Activated CD8-positive, alpha-beta memory T cell treated with anti-CD3 and anti-CD28 coated beads, Interleukin-2, amount 50 U/mL, for 48 hours (primary cell): ENCODE results near the gene CDC42EP5.

ENCODE experiments used
- DNase-seq: peaks from one replicate; pipeline ENCODE4 v3.0.0-alpha.2; 2020

Gene CDC42EP5

DNA sequence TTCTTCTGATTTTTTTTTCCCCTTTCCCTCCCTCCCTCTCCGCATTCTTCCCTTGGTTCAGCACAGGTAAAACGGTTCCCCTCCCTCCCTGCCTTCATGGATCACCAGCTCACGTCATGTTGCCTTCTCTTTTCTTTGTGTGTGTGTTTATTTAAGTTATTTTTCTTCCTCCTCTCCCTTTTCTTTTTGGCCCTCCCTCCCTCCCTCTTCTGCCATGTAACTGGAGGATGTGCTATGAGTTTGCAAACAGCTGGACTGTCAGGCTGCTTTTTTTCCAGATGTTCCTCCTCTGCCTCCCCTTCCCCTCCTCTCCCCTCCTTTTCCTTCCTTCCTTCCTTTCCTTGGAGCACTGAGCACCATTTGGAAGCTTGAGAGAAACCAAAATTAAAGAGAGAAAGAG, 11.5 kb downstream of the CDC42EP5 start:
- no peak for DNase-seq

DNA sequence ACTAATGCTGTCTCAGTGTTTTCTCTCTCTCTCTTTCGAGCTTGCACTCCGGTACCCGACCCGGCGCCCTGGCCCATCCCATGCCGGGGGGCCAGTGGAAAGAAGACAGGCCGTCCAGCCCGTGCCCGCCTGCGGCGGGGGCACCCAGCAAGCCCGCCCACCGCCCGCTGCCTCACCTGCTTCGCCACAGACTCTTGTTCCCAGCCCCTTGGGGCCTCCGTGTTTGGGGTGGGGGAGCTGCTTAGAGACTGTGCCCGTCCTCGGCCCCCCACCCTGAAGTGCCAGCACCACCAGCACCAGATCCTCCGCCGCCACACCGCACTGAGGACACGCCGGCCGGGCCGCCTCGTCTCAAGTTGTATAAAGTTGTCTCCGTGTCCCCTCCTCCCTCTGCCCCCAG, 11.9 kb downstream of the CDC42EP5 start:
- no peak for DNase-seq

DNA sequence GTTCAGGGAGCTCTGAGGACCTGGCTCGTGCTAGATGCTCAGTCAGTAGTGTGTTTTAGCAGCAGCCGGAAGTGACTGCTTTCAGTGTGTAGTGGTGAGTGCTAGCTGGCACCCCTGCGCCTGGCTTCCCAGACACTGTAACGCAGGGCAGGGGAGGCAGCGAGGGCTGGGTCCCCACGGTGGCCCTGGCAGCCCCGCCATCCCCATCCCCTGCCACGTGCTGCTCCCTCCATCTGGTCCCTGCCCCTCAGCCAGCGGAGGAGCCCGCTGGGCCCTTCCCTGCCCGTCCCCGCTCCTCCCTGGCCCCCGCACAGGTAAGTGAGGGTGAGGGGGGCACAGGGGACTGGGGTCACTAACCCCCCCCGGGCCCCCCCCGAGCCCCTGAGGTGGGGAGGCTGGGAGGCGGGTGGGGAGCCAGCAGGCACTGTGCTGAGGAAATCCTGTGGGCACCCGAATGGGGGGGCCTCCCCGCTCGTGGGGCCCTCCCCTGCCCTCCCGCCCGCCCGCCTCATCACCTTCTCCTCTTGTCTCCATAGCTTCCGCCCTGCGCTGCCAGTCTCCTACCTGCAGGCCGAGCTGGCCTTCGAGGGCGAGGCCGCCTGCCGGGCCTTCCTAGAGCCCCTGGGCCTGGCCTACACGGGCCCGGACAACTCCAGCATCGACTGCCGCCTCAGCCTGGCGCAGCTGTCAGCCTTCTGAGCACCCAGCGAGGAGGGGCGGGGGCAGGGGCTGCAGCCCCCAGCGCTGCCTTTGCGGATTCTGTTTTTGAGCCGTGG, 12.7 kb downstream of the CDC42EP5 start:
- DNase-seq, result no peak

DNA sequence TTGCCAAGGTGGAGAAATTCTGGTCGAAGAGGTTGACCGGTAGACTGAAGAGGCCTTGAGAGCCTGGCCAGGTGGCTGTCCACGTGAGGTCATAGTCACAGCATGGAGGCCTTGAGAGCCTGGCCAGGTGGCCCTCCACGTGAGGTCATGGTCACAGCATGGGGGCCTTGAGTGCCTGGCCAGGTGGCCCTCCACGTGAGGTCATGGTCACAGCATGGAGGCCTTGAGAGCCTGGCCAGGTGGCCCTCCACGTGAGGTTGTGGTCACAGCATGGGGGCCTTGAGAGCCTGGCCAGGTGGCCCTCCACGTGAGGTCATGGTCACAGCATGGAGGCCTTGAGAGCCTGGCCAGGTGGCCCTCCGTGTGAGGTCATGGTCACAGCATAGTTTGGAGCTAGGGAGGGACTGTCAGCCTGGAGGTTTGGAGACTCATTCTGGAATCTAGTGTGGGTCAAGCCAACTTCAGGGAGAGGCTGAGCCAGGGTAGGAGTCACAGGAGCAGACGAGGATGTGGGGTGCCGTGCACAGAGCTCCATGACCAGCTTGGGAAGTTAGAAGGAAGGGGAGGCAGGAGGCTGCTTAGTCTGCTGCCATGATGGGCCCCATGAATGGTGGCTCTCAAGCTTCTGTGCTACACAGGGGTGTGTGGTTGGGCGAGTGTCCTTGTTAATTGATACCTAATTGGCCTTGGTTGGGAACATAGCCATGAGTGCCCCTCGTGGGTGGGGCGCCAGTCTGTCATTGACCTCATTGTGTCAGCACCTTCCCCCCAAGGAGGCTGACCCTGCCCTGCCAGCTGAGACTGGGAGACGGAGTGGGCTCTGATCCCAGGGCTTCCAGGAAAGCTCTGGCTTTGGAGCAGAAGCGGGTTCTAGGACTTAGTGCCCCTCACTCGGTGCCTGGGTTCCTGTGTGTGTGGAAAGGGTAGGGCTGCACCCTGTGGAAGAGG, 13.5 kb downstream of the CDC42EP5 start:
- no peak for DNase-seq

DNA sequence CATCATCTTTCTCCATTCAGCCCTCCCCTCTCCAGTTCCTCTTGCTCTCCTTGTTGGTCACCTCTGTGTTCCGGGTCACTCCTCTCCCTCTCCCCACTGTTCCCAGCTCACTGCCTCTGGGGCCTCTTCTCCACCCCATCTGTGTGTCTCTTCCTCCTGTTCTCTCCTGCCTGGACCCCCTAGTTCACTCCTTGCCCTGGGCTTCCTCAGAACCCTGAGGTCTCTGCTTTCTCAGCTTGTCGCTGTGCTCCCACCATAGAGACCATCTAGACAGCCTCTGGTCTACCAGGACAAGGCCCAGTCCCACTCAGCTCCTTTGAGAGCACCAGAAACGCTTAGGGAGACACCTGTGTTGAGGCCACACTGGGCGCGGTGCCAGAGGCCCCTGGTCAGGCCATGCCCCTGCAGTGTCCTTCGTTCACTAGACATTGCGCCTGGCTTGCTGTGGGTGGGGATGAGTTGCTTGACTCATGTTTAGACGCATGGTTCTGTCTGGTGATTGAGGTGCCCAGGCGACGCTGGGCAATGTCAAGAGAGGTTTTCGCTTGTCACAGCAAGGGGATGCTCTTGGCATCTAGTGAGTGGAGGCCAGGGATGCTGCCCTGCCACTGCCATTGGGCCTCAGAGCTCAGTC, 14.3 kb downstream of the CDC42EP5 start:
- DNase-seq, result no peak

DNA sequence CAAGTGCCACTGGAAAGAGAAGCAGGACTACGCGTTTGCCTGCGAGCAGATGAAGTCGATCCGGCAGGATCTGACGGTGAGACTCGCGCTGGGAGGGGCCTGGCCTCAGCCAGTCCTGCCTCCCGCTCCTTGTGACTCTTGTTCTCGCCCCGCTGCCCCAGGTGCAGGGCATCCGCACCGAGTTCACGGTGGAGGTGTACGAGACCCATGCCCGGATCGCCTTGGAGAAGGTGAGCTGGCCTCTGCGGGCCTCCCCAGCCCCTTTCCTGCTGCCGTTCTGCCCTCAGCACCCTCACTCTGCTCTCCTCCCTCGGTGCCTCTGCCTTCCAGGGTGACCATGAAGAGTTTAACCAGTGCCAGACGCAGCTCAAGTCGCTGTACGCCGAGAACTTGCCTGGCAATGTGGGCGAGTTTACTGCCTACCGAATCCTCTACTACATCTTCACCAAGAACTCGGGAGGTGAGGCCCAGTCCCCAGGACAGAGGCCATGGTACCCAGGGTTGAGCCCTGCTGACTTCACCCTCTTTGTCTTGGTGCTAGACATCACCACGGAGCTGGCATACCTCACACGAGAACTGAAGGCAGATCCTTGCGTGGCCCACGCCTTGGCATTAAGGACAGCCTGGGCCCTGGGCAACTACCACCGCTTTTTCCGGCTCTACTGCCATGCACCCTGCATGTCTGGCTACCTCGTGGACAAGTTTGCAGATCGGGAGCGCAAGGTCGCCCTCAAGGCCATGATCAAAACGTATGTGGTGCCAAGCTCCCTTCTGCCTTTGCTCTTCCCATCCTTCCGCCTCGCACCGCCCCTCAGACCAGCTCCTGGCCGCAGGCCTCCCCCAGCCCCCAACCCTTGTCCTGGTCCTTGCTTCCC, 15.1 kb downstream of the CDC42EP5 start:
- DNase-seq, result no peak

DNA sequence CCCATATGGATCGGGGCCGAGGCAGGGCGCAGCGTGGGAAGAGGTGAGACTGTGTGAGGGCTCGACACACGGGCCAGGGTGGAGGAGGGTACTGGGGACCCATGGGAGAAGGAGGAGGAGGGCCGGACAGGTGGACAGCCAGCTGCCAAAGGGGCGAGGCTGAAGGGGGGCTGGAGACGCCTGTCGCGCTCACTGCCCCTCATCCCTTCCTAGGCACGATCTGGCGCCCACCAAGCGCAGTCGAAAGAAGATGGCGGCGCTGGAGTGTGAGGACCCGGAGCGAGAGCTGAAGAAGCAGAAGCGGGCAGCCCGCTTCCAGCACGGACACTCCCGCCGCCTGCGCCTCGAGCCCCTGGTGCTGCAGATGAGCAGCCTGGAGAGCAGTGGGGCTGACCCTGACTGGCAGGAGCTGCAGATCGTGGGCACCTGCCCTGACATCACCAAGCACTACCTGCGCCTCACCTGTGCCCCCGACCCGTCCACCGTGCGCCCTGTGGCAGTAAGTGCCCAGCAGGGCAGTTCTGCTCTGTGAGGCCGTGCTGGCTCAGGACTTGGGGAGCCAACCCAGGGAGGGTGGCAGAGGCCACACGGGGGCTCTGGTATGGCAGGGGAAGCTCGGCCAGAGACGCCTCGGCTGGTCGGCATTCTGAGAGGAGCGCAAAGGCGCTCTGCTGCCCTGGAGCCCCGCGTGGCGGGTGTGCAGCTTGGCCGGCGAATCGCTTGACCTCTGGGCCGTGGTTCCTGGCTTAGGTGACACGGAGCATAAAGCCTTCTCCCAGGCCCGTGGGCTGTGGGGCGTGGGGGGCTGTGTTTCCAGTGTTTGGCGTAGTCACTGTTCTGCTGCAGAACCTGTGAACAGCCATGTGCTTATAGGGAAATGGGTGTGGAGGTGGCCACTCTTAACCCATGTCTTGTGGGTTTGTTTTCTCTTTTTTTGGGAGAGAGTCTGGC, 16.4 kb downstream of the CDC42EP5 start:
- DNase-seq, result no peak

DNA sequence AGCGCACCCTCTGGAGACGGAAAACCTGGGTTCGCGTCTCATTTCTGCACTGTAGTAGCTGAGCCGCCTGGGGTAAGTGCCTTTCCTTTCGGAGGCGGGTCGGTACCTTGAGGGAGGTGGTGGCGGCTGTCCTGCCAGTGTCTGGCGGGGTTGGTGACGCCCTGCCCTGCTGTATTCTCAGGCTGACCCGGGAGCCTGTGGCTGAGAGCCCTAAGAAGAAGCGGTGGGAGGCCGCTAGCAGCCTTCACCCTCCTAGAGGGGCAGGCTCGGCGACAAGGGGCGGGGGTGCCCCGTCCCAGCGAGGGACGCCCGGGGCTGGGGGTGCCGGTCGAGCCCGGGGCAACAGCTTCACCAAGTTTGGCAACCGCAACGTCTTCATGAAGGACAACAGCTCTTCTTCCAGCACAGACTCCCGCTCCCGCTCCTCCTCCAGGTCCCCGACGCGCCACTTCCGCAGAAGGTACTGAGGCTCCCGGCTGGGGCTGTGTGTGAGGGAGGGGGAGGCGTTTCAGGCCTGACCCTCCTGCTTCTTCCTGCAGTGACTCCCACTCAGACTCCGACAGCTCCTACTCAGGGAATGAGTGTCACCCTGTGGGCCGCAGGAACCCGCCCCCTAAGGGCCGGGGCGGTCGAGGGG, 17.2 kb downstream of the CDC42EP5 start:
- no peak for DNase-seq

DNA sequence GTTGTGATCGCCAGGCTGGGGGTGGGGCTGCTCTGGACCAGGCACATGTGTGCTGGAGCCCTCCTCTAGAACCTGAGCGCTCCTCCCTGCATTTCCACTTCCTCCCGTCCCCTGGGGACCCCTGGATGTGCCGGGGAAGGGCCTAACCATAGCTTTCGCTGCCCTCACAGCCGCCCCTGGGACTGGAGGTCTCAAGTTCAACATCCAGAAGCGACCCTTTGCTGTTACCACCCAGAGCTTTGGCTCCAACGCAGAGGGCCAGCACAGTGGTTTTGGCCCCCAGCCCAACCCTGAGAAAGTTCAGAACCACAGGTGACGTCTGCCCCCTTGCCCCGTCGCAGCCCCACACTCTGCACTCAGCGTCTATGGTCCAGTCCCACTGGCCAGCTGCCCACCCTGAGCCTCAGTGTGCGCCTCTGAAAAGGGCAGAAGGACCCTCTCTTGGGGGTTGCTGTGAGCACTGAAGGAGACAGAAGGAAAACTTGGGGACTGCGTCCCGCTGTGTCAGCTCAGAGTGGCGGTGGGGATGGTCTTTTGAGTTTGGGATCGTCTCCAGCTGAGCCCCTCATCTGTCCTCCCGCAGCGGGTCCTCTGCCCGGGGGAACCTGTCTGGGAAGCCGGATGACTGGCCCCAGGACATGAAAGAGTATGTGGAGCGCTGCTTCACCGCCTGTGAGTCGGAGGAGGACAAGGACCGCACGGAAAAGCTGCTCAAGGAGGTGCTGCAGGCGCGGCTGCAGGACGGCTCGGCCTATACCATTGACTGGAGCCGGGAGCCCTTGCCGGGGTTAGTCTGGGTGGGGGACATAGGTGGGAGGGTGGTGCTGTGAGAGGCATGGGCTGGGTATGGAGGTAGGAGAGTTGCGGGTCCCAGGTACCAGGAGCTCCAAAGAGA, 18.1 kb downstream of the CDC42EP5 start:
- DNase-seq, result no peak

DNA sequence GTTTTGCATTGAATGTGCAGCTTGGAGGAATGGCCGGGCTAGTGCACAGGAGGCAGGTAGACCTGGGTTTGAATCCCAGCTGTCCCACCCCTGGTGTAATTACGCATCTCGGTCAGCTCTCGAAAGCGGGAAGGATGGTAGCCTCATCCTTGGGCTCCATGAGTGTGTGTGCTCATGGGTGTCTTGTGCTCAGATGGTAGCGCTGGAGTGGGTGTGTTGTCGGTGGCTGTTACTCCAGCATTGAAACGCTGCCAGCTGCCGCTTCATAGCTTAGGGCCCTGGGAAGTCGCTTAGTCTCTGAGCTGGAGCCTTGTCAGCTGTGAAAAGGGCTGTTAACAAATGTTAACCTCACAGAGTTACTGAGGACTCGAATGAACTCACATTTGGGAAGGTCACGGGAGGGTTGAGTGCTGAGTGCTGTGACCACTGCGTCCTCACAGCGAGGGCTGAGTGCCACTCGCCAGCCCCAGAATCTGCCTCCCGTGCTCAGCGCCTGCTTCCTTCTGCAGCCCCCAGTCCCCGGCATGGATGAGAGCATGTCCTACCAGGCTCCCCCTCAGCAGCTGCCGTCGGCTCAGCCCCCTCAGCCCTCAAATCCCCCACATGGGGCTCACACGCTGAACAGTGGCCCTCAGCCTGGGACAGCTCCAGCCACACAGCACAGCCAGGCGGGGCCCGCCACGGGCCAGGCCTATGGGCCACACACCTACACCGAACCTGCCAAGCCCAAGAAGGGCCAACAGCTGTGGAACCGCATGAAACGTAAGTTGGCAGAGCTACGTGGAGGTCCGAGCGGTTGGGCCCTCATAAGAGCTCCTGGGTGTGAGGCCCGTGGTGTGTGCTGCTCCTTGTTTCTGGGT, 18.9 kb downstream of the CDC42EP5 start:
- DNase-seq, result no peak

DNA sequence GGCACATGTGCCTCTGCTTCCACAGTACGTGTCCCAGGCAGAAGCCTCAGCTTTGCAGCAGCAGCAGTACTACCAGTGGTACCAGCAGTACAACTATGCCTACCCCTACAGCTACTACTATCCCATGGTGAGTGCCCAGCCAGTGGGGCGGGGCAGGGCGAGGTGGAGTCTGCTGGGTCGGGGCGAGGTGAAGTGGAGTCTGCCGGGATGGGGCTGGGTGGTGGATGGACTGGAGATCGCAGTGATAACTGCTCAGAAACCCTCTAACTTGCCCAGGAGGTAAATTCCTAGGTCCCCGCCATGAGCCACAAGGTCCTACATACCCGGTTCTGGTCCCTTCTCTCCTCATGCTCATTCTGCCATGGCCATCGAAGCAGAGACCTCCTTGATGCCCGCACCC, 20.5 kb downstream of the CDC42EP5 start:
- DNase-seq, result no peak

DNA sequence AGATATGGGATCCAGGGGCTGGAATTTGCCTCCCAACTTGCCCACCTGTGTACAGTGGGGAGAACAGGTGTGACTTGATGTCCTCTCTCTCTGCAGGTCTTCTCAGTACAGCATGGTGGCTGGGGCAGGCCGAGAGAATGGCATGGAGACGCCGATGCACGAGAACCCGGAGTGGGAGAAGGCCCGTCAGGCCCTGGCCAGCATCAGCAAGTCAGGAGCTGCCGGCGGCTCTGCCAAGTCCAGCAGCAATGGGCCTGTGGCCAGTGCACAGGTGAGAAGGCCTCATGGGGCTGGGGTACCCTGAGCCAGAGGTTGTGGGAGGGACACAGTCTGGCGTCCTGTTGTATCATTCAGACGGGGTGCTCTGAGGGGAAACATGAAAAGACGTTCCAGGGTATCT, 21.1 kb downstream of the CDC42EP5 start:
- no peak for DNase-seq

DNA sequence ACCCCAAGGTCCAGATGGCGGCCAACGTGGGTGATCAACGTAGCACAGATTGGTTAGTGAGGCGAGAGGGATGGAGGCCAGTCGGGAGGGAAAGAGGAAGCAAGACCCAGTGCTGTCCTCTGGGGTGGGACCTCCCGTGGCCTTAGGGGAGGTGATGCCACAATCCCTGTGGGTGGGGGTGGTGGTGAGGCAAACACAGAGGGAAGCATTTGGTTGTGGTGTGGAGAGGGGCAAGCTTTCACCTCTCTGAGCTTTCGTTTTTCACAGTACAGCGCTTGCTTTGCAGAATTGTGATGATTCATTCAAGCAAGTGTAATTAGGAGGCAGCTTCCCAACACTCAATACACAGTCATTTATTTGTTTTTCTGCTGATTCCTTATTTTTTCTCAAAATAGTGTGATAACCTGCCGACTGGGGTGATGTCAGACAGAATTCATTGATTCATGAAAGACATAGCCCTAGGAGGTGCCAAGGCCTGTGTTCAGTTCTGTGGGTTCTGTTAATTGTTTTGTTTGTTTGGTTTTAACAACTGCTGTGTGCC, 21.7 kb downstream of the CDC42EP5 start:
- peak; percentile 49 for DNase-seq

DNA sequence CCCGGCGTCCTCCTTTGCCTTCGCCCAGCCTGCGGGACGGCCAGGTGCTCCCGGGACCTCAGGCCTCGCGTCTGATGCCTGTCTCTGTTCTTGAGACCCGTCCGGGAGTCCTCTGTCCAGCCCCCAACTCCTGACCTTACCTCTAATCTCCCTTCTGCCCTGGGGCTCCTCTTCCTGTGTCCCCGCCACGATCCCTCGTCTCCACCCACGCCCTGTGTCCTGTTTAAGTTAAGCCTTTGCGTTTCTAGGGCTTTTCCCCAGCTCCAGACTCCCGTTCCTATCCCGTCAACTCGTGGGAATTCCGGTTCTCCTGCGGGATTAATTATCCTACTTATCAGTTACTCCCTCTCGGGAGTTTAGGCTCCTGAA, 23.4 kb downstream of the CDC42EP5 start:
- peak; percentile 68 for DNase-seq

DNA sequence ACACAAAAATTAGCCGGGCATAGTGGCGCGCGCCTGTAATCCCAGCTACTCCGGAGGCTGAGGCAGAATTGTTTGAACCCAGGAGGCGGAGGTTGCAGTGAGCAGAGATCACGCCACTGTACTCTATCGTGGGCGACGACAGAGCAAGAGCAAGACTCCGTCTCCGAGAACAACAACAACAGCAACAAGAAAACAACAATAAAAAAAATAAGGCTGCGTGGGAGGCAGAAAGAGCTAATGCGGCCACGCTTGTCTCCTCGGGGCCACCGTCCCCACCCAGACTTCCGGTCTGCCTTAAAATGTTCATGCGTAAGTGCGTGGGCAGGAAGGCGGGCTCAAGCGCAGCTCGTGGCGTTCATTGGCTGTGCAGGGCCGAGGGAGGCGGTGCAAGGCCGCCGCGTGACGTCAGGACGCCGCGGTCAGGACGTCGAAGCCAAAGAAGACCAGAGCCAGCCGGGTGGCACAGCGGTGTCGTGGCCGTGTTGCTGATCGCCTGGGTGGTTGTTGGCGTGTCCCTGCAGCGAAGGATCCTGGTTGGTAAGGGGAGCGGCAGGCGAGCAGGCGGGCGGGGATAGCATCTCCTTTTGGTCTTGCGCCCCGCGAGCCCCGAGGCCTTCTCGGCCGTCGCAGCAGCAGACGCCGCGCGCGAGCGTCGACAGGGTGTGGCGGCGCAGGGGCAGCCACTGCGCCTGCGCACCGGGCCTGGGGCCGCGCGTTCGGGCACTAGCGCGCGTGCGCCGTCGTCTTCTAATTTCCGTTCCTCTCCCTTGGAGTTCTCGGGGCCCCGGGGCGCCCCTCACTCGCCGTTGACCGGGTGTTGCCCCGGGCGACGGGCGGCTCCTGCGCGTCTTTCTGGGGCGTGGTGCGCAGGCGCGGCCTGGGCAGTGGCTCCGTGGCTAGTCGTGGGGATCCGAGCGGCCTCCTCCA, 24.1 kb downstream of the CDC42EP5 start, which contains the start of gene LENG8:
TSS of gene LENG8 (plus strand) at position 426 of the 927 bp plus-strand sequence. CDS start 2,146 bp downstream, outside the sequence.
- DNase-seq, result peak; percentile 97

DNA sequence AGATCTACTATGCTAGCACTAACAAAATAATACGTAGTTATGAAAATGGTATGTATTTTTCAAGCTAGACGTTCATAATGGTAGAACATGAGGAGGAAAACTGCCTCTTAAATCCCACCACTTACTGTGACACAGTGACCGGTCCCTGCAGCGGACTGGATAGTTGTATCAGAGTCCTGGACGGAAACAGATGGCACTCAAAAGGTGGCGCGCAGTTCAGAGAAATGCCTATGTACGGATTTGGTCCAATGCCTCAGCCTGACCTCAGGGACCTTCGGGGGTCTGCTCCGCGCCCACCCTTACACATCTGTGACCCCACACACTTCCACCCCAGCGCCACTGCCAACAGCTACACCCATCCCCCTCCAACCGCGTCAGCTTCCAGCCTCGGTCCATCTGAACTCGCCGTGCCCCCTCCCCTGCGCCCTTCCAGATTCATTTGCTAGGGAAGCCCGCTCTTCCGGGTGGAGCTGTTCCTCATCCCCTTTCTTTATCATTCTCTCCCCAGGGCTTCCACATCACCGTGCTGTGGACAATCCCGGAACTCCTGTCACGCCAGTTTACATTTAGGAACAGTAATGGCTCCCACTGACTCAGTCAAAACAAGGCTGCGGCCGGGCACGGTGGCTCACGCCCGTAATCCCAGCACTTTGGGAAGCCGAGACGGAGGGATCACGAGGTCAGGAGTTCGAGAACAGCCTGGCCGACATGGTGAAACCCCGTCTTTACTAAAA, 24.9 kb downstream of the CDC42EP5 start:
- peak; percentile 77 for DNase-seq
